OCI-LY1 (cell line): ENCODE measurements around the gene CALHM5.

ENCODE experiments used
- H2AFZ ChIP-seq: fragments of 200-600 bp; sonication (generic), shearing (Covaris generic); 2 replicates; pipeline ENCODE4 v1.6.0; 2014; ENCODE audit warnings: antibody characterized with exemption, mild to moderate bottlenecking, low read length
- H3F3A ChIP-seq: fragments of 200-600 bp; sonication (generic), shearing (Covaris generic); 2 replicates; pipeline ENCODE4 v1.6.0; 2014; ENCODE audit warnings: mild to moderate bottlenecking, antibody characterized with exemption, low read length, moderate library complexity; ENCODE audit not compliant: insufficient read depth
- H3K27ac ChIP-seq: fragments of 200-600 bp; sonication (generic); 2 replicates; pipeline ENCODE4 v1.5.1; 2014; ENCODE audit warnings: low read length, mixed run types, mild to moderate bottlenecking, low read depth; ENCODE audit not compliant: poor library complexity, severe bottlenecking
- H3K27me3 ChIP-seq: fragments of 200-600 bp; sonication (generic); 2 replicates; pipeline ENCODE4 v1.6.0; 2014; ENCODE audit warnings: antibody characterized with exemption, mild to moderate bottlenecking, low read length, moderate library complexity; ENCODE audit not compliant: insufficient read depth
- H3K36me3 ChIP-seq: fragments of 200-600 bp; sonication (generic); 2 replicates; pipeline ENCODE4 v1.6.1; 2014; ENCODE audit warnings: mild to moderate bottlenecking, antibody characterized with exemption, low read length, moderate library complexity, mixed read lengths; ENCODE audit not compliant: insufficient read depth
- H3K4me1 ChIP-seq: fragments of 200-600 bp; sonication (generic); 2 replicates; pipeline ENCODE4 v1.5.1; 2014; ENCODE audit warnings: mild to moderate bottlenecking, low read length, moderate library complexity; ENCODE audit not compliant: insufficient read depth, severe bottlenecking
- H3K4me2 ChIP-seq: fragments of 200-600 bp; sonication (generic), shearing (Covaris generic); 2 replicates; pipeline ENCODE4 v1.6.1; 2014; ENCODE audit warnings: low read length
- H3K4me3 ChIP-seq: fragments of 200-600 bp; sonication (generic); 2 replicates; pipeline ENCODE4 v1.5.1; 2014; ENCODE audit warnings: low read length, low read depth, mild to moderate bottlenecking, mixed read lengths; ENCODE audit not compliant: poor library complexity, severe bottlenecking
- H3K79me2 ChIP-seq: fragments of 200-600 bp; shearing (Covaris generic); 2 replicates; pipeline ENCODE4 v1.6.1; 2016; ENCODE audit warnings: mixed run types, low read length, mixed read lengths; ENCODE audit not compliant: insufficient read depth
- H3K9ac ChIP-seq: fragments of 200-600 bp; sonication (generic), shearing (Covaris generic); 2 replicates; pipeline ENCODE4 v1.6.1; 2014; ENCODE audit warnings: mild to moderate bottlenecking, low read length, mixed read lengths
- H3K9me2 ChIP-seq: fragments of 200-600 bp; sonication (generic), shearing (Covaris generic); 2 replicates; pipeline ENCODE4 v1.6.1; 2014; ENCODE audit warnings: low read depth, mild to moderate bottlenecking, low read length, mixed read lengths
- H3K9me3 ChIP-seq: fragments of 200-600 bp; shearing (Covaris generic); 2 replicates; pipeline ENCODE4 v1.6.1; 2014; ENCODE audit warnings: low read length, mixed read lengths
- H4K20me1 ChIP-seq: fragments of 200-600 bp; sonication (generic), shearing (Covaris generic); 2 replicates; pipeline ENCODE4 v1.6.0; 2016; ENCODE audit warnings: mild to moderate bottlenecking, low read length; ENCODE audit not compliant: insufficient read depth
- CTCF ChIP-seq: fragments of 200-600 bp; sonication (generic), shearing (Covaris generic); IDR thresholded peaks from 2 replicates; pipeline ENCODE4 v1.5.1; 2017; ENCODE audit warnings: mild to moderate bottlenecking, antibody characterized with exemption, low read length, moderate library complexity, mixed read lengths
- EZH2 ChIP-seq: fragments of 200-600 bp; sonication (generic), shearing (Covaris generic); IDR thresholded peaks from 2 replicates; pipeline ENCODE4 v1.8.0; 2017; ENCODE audit warnings: borderline replicate concordance, mixed run types, mild to moderate bottlenecking, antibody characterized with exemption, low read length, moderate library complexity, mixed read lengths

Gene CALHM5

DNA sequence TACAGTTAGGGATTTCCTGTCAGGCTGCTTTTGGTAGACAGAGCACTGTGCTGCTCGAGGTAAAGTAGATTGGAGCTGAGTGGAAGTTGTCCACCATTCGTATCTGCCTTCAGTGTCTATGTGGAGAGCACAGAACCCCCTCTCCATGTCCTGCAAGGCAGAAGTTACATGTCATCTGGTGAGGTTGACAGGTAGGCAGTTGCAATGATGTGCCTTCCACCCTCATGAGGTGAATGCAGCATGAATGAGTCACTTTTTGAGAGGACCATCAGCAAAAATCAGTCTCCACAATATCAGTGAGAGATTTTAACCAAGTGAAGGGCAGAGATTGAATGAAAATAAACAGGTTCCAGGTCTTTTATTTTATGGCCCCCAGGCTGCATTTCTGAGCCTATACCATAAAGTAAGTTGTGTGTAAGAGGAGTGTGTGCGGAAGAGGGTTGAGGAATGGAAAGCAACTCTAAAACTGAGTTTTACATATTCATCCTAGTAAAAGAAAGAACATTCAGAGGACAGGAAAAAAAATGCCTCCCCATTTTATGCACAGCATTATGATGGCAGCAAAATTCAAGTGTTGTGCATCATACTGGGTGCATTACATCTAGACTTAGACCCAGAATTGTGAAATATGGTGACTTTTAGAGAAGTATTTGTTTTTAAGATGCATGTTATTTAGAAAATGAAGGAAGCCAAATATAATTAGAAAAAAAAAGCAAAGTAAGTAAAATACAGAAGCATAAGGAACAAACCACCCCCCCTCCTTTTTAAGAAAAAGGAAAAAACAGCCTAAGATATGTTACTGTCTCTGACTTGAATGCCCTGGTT lies 18.2 kb downstream of the CALHM5 start:
- Histone ChIP-seq H3K9ac (no peak overlapping the region), H3K27me3 (no peaks in the 10 kb centered on the region), H3K36me3 (no peaks in the 10 kb centered on the region), H3K4me3 (no peak overlapping the region), H3K9me2 (no peaks in the 10 kb centered on the region), H3K4me1 (no peaks in the 10 kb centered on the region), H3F3A (no peaks in the 10 kb centered on the region), H3K4me2 (no peak overlapping the region), H3K79me2 (no peaks in the 10 kb centered on the region), H3K27ac (no peak overlapping the region), H3K9me3 (no peaks in the 10 kb centered on the region), H2AFZ (no peak overlapping the region), H4K20me1 (no peaks in the 10 kb centered on the region)
- TF ChIP-seq CTCF (no peak), EZH2 (no peak)

GRCh38 chr6:116530436-116530835 lies 19.0 kb downstream of the CALHM5 start:
- Histone ChIP-seq H3K27ac (no peak overlapping the region), H3K4me3 (no peak overlapping the region), H2AFZ (no peak overlapping the region), H3K36me3 (no peaks in the 10 kb centered on the region), H3K4me2 (no peak overlapping the region), H3K9me2 (no peaks in the 10 kb centered on the region), H3K9me3 (no peaks in the 10 kb centered on the region), H3K4me1 (no peaks in the 10 kb centered on the region), H3K27me3 (no peaks in the 10 kb centered on the region), H3K79me2 (no peaks in the 10 kb centered on the region), H4K20me1 (no peaks in the 10 kb centered on the region), H3K9ac (no peak overlapping the region), H3F3A (no peaks in the 10 kb centered on the region)
- TF ChIP-seq EZH2, result no peak
- TF ChIP-seq CTCF, result no peak

- Histone ChIP-seq H4K20me1 (no peaks in the 10 kb centered on the region), H3K27me3 (no peaks in the 10 kb centered on the region), H3K27ac (no peak overlapping the region), H2AFZ (no peak overlapping the region), H3K4me3 (no peak overlapping the region), H3K9me3 (no peaks in the 10 kb centered on the region), H3K9me2 (no peaks in the 10 kb centered on the region), H3K4me1 (no peaks in the 10 kb centered on the region), H3F3A (no peaks in the 10 kb centered on the region), H3K9ac (no peak overlapping the region), H3K36me3 (no peaks in the 10 kb centered on the region), H3K79me2 (no peaks in the 10 kb centered on the region), H3K4me2 (no peak overlapping the region)
- TF ChIP-seq EZH2 (no peak), CTCF (peak; percentile 75)
Measured at GRCh38 chr6:116531675-116532570, 20.5 kb downstream of the CALHM5 start.
